Memory B cell (primary cell): ENCODE measurements around the gene RCAN1.
"Not testable (repeated sequence)": the region's sequence is repeated elsewhere in the genome, so short reads cannot be mapped to it uniquely, and the experiment has no call there.

Experiments
- ATAC-seq: fragments of 150-1000 bp; cut with Tn5 transposase; 2 replicates; pipeline ENCODE4 v1.10.0; 2021; ENCODE audit warnings: low read depth, mild to moderate bottlenecking, moderate library complexity
- DNase-seq, 2 donors: peaks; one replicate each; pipeline ENCODE4 v3.0.0; 2022; ENCODE audit warnings: low spot score in 2 of 2
- H3K27ac Mint-ChIP-seq: one replicate; pipeline ENCODE4 v1.8.0; 2022; ENCODE audit warnings: mild to moderate bottlenecking, moderate library complexity, mixed read lengths
- H3K27me3 Mint-ChIP-seq: one replicate; pipeline ENCODE4 v1.8.0; 2022; ENCODE audit warnings: mixed read lengths
- H3K36me3 Mint-ChIP-seq: one replicate; pipeline ENCODE4 v1.8.0; 2022; ENCODE audit warnings: mild to moderate bottlenecking, mixed read lengths
- H3K4me1 Mint-ChIP-seq: one replicate; pipeline ENCODE4 v1.8.0; 2022; ENCODE audit warnings: mixed read lengths
- H3K4me3 Mint-ChIP-seq: one replicate; pipeline ENCODE4 v1.8.0; 2022; ENCODE audit warnings: mild to moderate bottlenecking, moderate library complexity, mixed read lengths
- H3K9me3 Mint-ChIP-seq: one replicate; pipeline ENCODE4 v1.8.0; 2022; ENCODE audit warnings: mixed read lengths

RCAN1 gene

DNA sequence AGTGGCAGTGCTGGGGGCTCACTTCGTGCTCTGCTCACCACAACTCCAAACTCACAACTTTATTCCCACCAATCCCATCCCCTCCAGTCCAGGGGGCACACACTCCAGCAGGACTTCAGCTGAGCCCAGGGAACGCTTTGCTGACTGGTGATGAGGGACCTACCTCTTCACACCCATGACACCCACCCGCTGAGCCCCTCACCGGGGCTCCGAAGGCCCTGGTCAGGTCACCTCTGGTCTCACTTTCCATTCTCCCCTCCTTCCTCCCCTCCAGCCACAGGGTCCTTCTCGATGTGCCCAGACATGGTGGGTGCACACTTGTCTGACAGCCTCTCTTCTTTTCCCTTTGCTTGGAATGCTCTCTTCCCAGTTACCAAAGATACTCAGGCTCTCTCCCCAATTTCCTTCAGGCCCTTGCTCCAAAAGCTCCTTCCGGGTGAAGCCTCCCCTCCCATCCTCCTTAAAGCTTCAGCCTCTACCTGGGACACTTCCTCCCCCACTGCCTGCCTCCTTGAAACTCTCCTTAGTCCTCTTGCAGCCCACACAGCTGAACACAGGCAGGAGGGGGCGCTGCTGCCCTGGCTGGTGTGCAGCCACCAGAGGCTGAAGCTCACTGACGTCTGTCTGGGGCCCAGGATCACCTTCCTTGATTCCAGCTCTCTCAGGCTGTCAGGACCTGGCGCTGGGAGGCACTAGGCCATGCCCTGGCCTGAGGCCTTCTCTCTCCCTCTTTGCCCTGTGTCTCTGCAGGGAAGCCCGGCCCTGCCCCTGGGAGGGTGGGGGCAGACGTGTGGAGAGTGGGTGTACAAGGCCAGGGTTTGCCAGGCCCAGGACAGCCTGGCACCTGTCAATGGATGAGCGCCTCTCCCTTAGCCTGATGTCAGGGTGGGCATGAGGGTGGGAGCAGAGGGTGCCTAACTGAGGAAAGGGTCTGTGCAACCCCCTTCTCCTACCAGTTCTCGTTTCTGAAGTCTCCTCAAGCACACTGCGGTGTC lies 104.5 kb downstream of the RCAN1 start:
- H3K36me3 Mint-ChIP-seq: no peaks in the 10 kb centered on the region
- H3K9me3 Mint-ChIP-seq: no peaks in the 10 kb centered on the region
- H3K27me3 Mint-ChIP-seq: peaks cover 5% of the 10 kb centered on the region
- H3K4me1 Mint-ChIP-seq: no peaks in the 10 kb centered on the region
- no peak overlapping the region for H3K27ac Mint-ChIP-seq
- ATAC-seq (peak; percentile 29), DNase-seq (peak in 1 of 2 donors; percentile 9)
- H3K4me3 Mint-ChIP-seq: no peak overlapping the region

DNA sequence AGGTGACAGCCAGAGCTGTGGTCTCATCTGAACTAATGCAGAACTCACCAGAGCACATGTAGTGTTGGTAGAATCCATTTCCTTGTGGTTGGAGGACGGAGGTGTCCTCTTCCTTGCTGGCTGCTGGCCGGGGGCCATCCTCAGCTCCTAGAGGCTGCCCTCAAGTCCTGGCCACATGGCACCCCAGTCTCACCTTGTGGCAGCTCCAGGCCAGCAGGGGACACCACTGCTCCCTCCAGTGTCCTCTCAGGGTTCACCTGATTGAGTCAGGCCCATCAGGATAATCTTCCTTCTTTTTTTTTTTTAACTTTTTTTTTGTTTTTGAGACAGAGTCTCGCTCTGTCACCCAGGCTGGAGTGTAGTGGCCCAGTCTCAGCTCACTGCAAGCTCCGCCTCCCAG lies 105.8 kb downstream of the RCAN1 start:
- ATAC-seq: no peak
- Mint-ChIP-seq H3K36me3 (no peaks in the 10 kb centered on the region), H3K27me3 (peaks cover 5% of the 10 kb centered on the region), H3K4me1 (no peaks in the 10 kb centered on the region), H3K27ac (no peak overlapping the region), H3K9me3 (no peaks in the 10 kb centered on the region), H3K4me3 (no peak overlapping the region)
- no peak for DNase-seq

DNA sequence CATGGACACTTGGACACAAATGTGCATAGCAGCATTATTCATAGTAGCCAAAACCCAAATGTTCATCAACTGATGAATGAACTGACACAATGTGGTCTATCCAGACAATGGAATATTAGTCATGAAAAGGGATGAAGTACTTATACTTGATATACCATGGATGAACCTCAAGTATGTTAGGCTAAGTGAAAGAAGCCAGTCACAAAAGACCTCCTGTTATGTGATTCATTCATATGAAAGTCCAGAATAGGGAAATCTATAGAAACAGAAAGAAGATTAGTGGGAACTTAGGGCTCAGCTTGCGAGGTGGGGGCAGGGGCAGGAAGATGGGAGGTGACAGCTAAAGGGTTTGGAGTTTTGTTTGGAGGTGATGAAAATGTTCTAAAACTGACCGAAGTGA lies 110.3 kb downstream of the RCAN1 start:
- Mint-ChIP-seq H3K36me3 (no peaks in the 10 kb centered on the region), H3K4me3 (no peak overlapping the region), H3K27ac (no peak overlapping the region), H3K9me3 (no peaks in the 10 kb centered on the region), H3K4me1 (no peaks in the 10 kb centered on the region), H3K27me3 (peaks cover 11% of the 10 kb centered on the region)
- no peak for DNase-seq
- ATAC-seq: no peak

DNA sequence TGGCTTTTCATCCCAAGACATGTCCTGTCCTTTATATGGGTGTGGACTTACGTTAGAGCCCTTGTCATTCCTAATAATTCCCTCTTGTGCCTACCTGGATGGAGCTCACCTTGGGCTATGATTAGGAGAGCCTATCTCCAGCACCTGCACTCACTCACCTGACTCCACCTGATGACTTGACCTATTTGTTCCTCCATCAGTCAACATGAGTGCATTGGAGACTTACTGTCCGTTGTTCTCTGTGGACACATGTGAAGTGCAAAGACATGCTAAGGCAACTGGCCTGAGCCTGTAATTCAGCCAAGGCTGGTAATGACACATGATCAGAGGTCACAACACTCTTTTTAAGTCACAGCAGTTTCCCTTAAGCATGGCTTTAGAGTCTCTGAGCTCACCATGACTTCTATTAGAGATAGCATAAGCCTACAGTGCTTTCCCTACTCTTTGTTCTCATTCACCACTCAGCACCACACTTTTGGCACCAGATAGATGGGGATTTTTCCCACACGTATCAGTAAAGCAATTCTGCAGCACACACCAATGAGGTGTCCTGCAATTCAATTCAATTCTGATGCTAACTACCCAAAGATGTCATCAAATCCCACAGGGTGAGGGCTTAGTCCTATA lies 112.3 kb downstream of the RCAN1 start:
- no peak for ATAC-seq
- Mint-ChIP-seq H3K27ac (no peak overlapping the region), H3K36me3 (no peaks in the 10 kb centered on the region), H3K4me1 (no peaks in the 10 kb centered on the region), H3K9me3 (peaks cover 3% of the 10 kb centered on the region), H3K27me3 (peaks cover 11% of the 10 kb centered on the region), H3K4me3 (no peak overlapping the region)
- no peak for DNase-seq

DNA sequence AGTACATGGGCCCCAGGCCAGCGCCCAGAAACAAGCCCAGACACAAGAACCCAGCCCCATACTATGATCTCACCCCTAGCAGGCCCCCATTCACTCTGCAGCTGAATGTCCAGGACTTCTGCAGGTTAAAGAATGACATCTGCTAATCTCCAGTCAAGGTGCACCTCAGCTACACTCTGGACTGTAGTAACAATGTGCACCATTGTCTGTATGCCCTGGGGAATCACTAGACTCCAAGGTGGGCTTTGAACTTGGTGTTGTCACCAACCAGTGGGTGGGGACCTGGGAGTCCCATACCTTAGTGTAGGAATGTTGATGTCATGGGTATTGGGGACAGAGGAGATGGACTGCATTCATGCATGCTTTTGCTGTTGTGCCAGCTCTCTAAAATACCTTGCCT lies 113.2 kb downstream of the RCAN1 start:
- H3K9me3 Mint-ChIP-seq: peaks cover 8% of the 10 kb centered on the region
- H3K27me3 Mint-ChIP-seq: peaks cover 11% of the 10 kb centered on the region
- H3K4me1 Mint-ChIP-seq: no peaks in the 10 kb centered on the region
- no peak overlapping the region for H3K4me3 Mint-ChIP-seq
- H3K27ac Mint-ChIP-seq: no peak overlapping the region
- no peak for ATAC-seq
- no peak for DNase-seq
- H3K36me3 Mint-ChIP-seq: no peaks in the 10 kb centered on the region

DNA sequence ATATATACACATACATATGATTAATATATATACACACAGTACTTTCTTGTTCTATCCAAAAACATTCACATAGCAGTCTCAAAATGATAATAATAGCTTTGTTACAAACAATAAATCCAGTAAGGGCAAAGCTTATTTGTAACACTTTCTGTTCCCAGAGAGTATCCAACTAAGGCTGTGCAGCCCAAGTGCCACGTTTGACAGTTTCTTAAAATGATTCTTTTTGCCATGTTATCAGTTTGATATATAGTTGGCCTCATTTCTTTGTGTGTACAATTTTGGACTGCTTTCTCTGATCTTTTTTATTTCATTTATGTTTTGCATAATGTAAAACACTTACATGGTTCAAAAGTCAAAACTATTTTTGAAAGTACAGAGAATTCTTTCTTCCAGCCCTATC lies 114.7 kb downstream of the RCAN1 start:
- Mint-ChIP-seq H3K27ac (no peak overlapping the region), H3K4me1 (no peaks in the 10 kb centered on the region), H3K27me3 (peaks cover 11% of the 10 kb centered on the region), H3K4me3 (no peak overlapping the region), H3K36me3 (peaks cover 3% of the 10 kb centered on the region), H3K9me3 (peaks cover 11% of the 10 kb centered on the region)
- no peak for DNase-seq
- no peak for ATAC-seq

DNA sequence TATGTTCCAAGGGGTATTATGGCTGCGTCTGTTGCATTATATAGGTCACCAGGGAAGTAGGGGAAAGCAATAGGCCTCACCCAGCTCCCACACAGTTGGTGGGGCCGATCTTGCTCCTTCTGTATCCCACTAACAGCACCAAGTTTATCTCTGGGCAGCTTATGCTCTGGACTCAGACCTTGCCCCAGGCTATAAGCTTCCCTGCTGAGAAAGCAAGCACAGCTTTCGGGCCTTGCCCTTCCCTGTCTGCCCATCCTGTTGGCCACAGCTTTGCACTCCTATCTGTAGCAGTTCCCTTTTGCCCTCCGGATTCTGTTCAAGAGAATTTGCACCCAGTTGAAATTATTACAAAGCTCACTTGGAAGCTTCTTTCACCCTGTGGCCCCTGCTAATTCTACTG lies 115.8 kb downstream of the RCAN1 start:
- no peak for DNase-seq
- Mint-ChIP-seq H3K4me3 (no peak overlapping the region), H3K4me1 (no peaks in the 10 kb centered on the region), H3K36me3 (peaks cover 3% of the 10 kb centered on the region), H3K9me3 (peaks cover 11% of the 10 kb centered on the region), H3K27ac (no peak overlapping the region), H3K27me3 (peaks cover 11% of the 10 kb centered on the region)
- no peak for ATAC-seq

DNA sequence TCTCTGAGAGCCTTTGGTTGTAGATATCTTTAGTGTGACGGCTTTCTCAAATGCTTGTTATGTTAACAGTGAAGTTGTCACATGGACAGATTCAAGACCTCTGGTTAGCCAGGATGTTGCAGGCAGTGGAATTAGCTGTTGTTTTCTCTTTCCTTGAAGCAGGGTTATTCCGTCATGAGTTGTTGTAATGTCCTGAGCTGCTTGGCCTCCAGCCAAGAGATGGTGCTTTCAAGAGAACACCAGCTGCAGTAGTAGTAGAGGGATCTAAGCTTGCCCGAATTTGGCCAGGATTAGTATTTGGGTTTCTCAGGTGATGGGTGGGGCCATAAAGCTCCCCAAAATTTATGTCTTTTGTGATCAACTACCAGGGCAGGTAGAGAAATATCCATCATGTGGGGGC lies 116.3 kb downstream of the RCAN1 start:
- Mint-ChIP-seq H3K36me3 (peaks cover 3% of the 10 kb centered on the region), H3K9me3 (peaks cover 11% of the 10 kb centered on the region), H3K27me3 (peaks cover 8% of the 10 kb centered on the region), H3K4me3 (no peak overlapping the region), H3K4me1 (no peaks in the 10 kb centered on the region), H3K27ac (no peak overlapping the region)
- DNase-seq: no peak
- no peak for ATAC-seq

DNA sequence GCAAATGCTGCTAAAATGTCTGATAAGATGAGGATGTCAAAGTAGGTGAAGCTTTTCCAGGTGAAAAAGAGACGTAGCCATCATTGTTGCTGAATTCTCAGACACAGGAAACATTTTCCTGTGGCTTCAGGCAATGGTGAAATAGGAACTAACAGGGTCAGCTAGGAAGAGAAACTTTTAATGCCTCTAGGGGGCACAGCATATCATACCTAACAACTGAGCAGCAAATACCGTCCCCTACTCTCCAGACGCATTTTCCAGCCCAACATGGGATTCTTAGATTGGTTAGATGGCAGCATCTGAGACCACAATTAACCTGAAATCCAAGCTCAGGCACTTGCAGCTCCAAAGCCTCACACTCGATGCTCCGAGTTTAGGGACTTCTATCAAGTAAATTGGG lies 131.1 kb downstream of the RCAN1 start:
- H3K27me3 Mint-ChIP-seq, H3K4me1 Mint-ChIP-seq: not testable (repeated sequence)

DNA sequence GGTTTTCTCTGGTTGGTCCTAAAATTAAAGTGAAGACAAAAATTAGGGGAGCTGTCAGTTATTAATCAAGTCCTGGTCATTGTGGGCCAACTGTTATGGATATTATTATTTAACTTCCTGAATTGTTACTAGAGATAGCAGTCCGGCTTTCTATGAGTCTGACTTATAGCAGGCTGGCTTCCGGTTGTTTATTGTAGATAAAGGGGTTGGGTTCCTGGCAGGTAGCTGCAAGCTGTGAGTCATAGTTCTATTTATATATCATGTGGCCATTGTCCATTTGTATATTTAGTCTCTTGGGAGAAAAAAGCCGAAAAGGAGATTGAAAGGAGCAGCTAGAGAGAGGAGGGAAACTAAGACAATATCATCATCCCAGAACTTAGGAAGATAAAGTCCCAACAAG lies 131.5 kb downstream of the RCAN1 start:
- H3K9me3 Mint-ChIP-seq, H3K4me3 Mint-ChIP-seq, H3K27ac Mint-ChIP-seq, H3K36me3 Mint-ChIP-seq, H3K4me1 Mint-ChIP-seq, H3K27me3 Mint-ChIP-seq, ATAC-seq, DNase-seq: not testable (repeated sequence)

More for the DNA sequence above, 131.1 kb downstream of the RCAN1 start:
- H3K4me3 Mint-ChIP-seq, DNase-seq, H3K9me3 Mint-ChIP-seq, H3K27ac Mint-ChIP-seq, ATAC-seq, H3K36me3 Mint-ChIP-seq: not testable (repeated sequence)

DNA sequence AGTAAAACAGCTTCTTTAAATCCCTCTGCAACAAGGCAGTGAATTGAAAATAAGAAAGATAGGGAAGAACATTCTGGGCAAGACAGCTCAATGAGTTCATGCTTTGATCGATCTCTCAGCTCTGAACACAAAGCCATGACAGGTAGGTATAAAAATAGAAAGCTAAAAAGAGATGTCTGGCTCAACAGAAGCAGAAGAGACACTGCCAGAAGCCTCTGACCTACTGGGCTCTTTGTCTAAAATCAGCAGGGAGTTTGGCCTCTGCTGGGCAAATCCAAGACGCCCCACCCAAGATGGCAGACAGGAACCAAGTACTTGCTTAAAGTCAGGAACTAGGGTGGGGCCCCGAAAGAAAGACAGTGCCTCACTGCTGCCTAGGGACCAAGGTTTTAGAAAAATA lies 147.6 kb downstream of the RCAN1 start:
- not testable (repeated sequence) for H3K9me3 Mint-ChIP-seq, H3K27ac Mint-ChIP-seq, DNase-seq, H3K4me3 Mint-ChIP-seq, H3K4me1 Mint-ChIP-seq, H3K36me3 Mint-ChIP-seq, ATAC-seq, H3K27me3 Mint-ChIP-seq
